ENCODE measurements around the gene TAOK3. TPM values are rescaled to one million over a fixed set of nuclear protein-coding genes. Genes with fewer than 3 reads are reported as not detected.

TAOK3 gene
- polyA plus RNA-seq, 1 experiment: 18.3 TPM

GRCh38 chr12:118376089-118377020 is 3.6 kb upstream of the TAOK3 start, which contains the start of gene SUDS3:
TSS of gene SUDS3 (plus strand) at chr12:118376555. CDS start at chr12:118376692, 137 bp downstream.
- CTCF ChIA-PET: interaction anchor here (0.6 to 6.4 kb wide), 67 partner anchors 8 to 1429 kb away, joined by 3 to 226 read pairs (median 5); partner anchors contain the start of gene PEBP1
- POLR2A ChIA-PET: interaction anchor here (0.6 to 1.1 kb wide), 3 partner anchors 48 to 186 kb away, joined by 3 to 5 read pairs (median 3); no protein-coding TSS in a partner anchor
- DNase-seq (ENCODE audit: low read depth): no peak
- TF ChIP-seq, protein P1, sequence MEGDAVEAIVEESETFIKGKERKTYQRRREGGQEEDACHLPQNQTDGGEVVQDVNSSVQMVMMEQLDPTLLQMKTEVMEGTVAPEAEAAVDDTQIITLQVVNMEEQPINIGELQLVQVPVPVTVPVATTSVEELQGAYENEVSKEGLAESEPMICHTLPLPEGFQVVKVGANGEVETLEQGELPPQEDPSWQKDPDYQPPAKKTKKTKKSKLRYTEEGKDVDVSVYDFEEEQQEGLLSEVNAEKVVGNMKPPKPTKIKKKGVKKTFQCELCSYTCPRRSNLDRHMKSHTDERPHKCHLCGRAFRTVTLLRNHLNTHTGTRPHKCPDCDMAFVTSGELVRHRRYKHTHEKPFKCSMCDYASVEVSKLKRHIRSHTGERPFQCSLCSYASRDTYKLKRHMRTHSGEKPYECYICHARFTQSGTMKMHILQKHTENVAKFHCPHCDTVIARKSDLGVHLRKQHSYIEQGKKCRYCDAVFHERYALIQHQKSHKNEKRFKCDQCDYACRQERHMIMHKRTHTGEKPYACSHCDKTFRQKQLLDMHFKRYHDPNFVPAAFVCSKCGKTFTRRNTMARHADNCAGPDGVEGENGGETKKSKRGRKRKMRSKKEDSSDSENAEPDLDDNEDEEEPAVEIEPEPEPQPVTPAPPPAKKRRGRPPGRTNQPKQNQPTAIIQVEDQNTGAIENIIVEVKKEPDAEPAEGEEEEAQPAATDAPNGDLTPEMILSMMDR (IDR thresholded peaks at IDR 0.05; ENCODE audit: insufficient read depth, low read depth, low read length): peak; percentile 97
- H3K27me3 ChIP-seq (ENCODE audit: control insufficient read depth, insufficient read depth, low read length): no peaks in the 10 kb centered on the region
- peaks cover 5% of the 10 kb centered on the region for H3K36me3 ChIP-seq (ENCODE audit: control insufficient read depth, insufficient read depth, low read length)
- peak within 1 kb of the TSS; percentile 86 for H3K4me3 ChIP-seq (ENCODE audit: low read depth, low read length)

DNA sequence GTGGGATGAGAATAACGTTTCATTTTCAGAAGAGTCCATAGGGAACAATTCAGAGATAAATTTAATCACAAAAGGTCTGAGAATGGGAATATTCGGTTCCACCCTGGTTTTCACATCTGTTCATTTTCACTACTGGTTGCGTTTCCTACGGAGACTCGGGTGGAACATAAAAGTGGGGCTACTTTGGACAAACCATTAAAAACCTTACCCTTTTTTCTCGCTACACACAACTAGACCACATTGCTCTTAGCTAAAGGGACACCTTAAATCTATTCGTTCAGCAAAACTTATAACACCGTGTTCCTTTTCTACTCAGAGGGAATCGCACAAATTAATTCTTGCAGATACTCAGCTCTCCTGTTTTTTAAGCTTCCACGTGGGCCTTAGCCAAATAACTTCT is 2.6 kb upstream of the TAOK3 start:
- TF ChIP-seq, protein P1 (IDR thresholded peaks at IDR 0.05; ENCODE audit: insufficient read depth, low read depth, low read length): no peak
- Histone ChIP-seq H3K4me3 (ENCODE audit: low read depth, low read length) (no peak overlapping the region), H3K27me3 (ENCODE audit: control insufficient read depth, insufficient read depth, low read length) (no peaks in the 10 kb centered on the region), H3K36me3 (ENCODE audit: control insufficient read depth, insufficient read depth, low read length) (peaks cover 5% of the 10 kb centered on the region)
- CTCF ChIA-PET: interaction anchor here (0.7 to 6.4 kb wide), 42 partner anchors 8 to 504 kb away, joined by 3 to 226 read pairs (median 6); partner anchors contain the start of gene PEBP1
- no peak for DNase-seq (ENCODE audit: low read depth)
- POLR2A ChIA-PET: interaction anchor here (0.7 to 0.9 kb wide), 2 partner anchors 68 to 810 kb away, joined by 3 read pairs; no protein-coding TSS in a partner anchor

DNA sequence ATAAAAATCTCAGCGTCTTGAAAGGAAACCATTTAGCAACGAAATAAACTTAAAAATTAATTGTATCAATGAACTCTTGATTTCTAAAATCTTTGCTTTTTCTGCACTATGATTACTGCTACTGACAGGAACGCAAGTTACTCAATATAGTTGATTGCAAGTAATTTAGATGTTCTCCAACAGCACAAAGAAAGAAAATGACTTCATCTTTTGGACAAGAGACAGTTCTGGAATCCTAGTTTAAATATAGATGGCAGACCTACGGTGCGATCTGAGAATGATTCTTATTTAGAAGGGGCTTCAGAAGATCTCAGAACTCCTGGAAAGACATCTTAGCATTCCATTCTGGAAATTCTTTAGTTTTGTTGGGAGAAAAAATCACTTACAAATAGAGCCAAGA is 2.2 kb upstream of the TAOK3 start:
- CTCF ChIA-PET: interaction anchor here (1.1 to 6.4 kb wide), 16 partner anchors 11 to 255 kb away, joined by 3 to 226 read pairs (median 12); partner anchors contain the start of gene PEBP1
- Histone ChIP-seq H3K27me3 (ENCODE audit: control insufficient read depth, insufficient read depth, low read length) (no peaks in the 10 kb centered on the region), H3K4me3 (ENCODE audit: low read depth, low read length) (no peak overlapping the region), H3K36me3 (ENCODE audit: control insufficient read depth, insufficient read depth, low read length) (peaks cover 4% of the 10 kb centered on the region)
- POLR2A ChIA-PET: no interaction called here
- DNase-seq (ENCODE audit: low read depth): no peak
- TF ChIP-seq, protein P1 (IDR thresholded peaks at IDR 0.05; ENCODE audit: insufficient read depth, low read depth, low read length): no peak

- Histone ChIP-seq H3K36me3 (ENCODE audit: control insufficient read depth, insufficient read depth, low read length) (no peaks in the 10 kb centered on the region), H3K27me3 (ENCODE audit: control insufficient read depth, insufficient read depth, low read length) (no peaks in the 10 kb centered on the region), H3K4me3 (ENCODE audit: low read depth, low read length) (no peak overlapping the region)
- CTCF ChIA-PET: interaction anchor here (0.6 to 6.4 kb wide), 3 partner anchors 91 to 312 kb away, joined by 3 to 226 read pairs (median 6); no protein-coding TSS in a partner anchor
- POLR2A ChIA-PET: interaction anchor here (1.1 kb wide), 1 partner anchor 65 kb away, joined by 3 read pairs; no protein-coding TSS in a partner anchor
- TF ChIP-seq, protein P1 (IDR thresholded peaks at IDR 0.05; ENCODE audit: insufficient read depth, low read depth, low read length): no peak
- no peak for DNase-seq (ENCODE audit: low read depth)
Observed at GRCh38 chr12:118374126-118374725, 1.5 kb upstream of the TAOK3 start.

Measured in BJ (cell line).